HG02588 (cell line): ENCODE data around the gene TRDMT1.

Experiments
- ATAC-seq: cut with Tn5 transposase; IDR thresholded peaks from one replicate; pipeline ENCODE4 v1.9.1; 2021; ENCODE audit warnings: mild to moderate bottlenecking, moderate library complexity; ENCODE audit not compliant: unreplicated experiment

Gene TRDMT1

GRCh38 chr10:17109046-17109445 lies 92.4 kb downstream of the TRDMT1 start:
- no peak for ATAC-seq

- ATAC-seq = no peak
Observed at GRCh38 chr10:17106991-17107390, 94.5 kb downstream of the TRDMT1 start.

GRCh38 chr10:17101910-17102266 lies 99.6 kb downstream of the TRDMT1 start:
- no peak for ATAC-seq

- no peak for ATAC-seq
Observed at GRCh38 chr10:17101257-17101909, 100.1 kb downstream of the TRDMT1 start.

GRCh38 chr10:17100586-17100985 lies 100.9 kb downstream of the TRDMT1 start:
- no peak for ATAC-seq

GRCh38 chr10:17098012-17098411 lies 103.5 kb downstream of the TRDMT1 start:
- ATAC-seq = no peak
